ENCODE data around the gene NABP1. TPM values are rescaled to one million over a fixed set of nuclear protein-coding genes. Genes with fewer than 3 reads are reported as not detected.

NABP1 gene
- total RNA-seq, 4 donors from 2014 or later, result 81.9 to 237 (median 85.9) TPM

DNA sequence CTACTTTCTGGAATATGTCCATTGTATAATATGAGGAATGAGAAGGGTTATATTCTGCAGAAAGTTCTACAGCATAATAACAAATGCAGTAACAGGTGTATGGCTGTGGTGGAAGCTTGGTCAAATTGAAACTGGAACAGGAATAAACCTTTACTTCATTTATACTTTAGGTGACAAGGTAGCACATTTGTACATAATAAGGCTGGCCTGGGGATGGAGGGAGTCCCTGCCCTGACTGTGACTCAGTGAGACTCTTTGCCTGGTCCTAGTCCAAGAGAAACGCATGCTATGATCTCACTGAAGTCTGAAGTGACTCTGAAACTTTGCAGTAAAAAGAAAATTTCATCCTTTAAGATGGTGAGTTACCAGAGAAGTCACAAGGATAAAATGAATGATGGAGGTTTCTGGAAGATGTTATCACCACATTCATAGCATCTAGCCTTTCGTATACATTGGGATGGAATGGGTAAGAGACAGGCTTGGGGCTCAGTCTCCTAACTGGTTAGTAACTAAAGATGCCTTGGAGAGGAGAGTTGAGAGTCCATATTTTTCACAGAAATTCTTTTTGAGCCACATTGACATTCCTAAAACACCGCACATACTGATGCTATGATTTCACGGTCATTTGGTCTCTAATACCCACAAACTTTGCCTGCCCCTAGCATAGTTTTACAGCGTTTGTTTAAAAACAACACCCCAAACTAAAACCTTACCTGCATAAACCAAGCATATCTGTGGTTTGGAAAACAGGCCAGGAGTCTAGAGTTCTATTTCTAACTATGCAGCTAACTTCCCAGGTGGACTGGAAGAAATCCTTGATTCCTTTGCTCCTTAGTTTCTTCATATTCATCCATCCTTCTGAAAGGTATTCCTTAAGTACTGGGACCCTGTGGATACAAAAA, 42.4 kb upstream of the NABP1 start:
- TF ChIP-seq, protein P1, sequence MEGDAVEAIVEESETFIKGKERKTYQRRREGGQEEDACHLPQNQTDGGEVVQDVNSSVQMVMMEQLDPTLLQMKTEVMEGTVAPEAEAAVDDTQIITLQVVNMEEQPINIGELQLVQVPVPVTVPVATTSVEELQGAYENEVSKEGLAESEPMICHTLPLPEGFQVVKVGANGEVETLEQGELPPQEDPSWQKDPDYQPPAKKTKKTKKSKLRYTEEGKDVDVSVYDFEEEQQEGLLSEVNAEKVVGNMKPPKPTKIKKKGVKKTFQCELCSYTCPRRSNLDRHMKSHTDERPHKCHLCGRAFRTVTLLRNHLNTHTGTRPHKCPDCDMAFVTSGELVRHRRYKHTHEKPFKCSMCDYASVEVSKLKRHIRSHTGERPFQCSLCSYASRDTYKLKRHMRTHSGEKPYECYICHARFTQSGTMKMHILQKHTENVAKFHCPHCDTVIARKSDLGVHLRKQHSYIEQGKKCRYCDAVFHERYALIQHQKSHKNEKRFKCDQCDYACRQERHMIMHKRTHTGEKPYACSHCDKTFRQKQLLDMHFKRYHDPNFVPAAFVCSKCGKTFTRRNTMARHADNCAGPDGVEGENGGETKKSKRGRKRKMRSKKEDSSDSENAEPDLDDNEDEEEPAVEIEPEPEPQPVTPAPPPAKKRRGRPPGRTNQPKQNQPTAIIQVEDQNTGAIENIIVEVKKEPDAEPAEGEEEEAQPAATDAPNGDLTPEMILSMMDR (IDR thresholded peaks at IDR 0.05; ENCODE audit: low read depth), result no peak

DNA sequence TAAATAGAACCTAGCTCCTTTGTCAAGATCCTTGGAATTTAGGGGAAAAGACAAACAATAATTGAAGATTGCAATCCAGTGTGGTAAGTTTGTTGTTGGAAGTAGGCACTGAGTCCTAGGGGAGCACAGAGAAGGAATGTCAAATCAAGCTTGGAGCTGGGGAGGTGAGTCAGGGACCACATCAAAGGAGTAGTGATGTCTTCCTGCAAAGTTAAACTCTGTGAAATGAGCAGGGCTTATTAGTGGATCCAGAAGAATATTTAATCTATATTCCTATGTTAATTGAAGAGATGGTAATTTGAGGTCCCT, 41.7 kb upstream of the NABP1 start:
- TF ChIP-seq, protein P1 (IDR thresholded peaks at IDR 0.05; ENCODE audit: low read depth), result no peak

DNA sequence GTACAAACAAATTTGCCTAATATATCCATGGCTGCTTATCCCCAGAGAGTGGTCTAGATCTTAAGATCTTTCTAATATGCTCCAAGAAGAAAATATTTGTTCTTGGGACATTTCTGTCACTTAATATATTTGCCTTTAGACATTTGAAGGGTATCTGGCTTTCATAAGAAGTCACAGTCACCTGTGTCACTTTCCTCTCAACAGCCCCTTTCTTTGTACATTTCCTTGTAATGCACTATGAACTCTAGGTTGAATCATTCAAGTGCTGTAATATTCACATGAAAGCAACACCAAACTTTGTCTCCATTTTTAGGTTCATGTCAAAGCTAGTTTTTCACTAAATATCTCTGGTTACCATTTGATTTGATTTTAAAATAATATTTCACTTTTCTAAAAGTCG, 41.4 kb upstream of the NABP1 start:
- TF ChIP-seq, protein P1 (IDR thresholded peaks at IDR 0.05; ENCODE audit: low read depth), result no peak

DNA sequence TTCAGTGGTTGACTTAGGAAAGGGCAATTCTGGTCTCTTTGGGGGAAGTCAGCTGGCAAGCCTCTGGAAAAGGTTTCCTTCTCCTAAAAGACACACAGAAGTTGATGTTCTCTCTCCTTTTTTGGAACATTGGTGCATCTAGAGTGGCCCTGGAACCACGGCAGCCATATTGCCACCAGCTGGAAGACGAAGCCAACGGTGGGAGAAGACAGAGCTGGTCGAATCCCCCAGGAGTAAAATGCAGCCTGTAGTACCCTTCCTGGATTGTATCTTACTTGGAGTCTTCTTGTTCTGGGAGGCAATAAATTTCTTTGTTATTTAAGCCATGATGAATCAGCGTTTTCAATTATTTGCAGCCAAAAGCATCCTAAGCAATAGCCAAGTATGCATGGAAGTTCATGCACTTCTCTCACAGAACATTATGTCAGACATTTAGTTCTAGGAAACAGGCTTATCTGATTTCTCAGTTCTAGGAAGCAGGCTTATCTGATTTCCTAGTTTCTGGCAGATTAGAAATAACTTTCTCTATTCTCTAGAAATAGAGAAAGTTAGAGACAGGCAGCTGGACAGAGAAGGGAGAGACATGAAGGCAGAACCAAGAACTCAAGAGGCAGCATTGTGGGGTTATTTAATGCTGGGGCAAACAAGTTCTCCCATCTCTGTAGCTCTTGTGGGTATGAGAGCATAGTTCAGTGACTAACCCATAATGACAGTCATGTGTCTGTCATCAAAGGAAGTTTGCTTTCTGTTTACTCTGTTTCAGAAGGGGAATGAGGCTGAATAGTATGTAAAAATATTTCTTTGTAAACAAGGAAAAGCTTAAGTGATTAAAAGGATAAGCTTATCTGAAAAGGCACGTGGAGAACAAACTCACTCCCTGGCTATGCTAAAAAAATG, 40.5 kb upstream of the NABP1 start:
- TF ChIP-seq, protein P1 (IDR thresholded peaks at IDR 0.05; ENCODE audit: low read depth), result no peak

DNA sequence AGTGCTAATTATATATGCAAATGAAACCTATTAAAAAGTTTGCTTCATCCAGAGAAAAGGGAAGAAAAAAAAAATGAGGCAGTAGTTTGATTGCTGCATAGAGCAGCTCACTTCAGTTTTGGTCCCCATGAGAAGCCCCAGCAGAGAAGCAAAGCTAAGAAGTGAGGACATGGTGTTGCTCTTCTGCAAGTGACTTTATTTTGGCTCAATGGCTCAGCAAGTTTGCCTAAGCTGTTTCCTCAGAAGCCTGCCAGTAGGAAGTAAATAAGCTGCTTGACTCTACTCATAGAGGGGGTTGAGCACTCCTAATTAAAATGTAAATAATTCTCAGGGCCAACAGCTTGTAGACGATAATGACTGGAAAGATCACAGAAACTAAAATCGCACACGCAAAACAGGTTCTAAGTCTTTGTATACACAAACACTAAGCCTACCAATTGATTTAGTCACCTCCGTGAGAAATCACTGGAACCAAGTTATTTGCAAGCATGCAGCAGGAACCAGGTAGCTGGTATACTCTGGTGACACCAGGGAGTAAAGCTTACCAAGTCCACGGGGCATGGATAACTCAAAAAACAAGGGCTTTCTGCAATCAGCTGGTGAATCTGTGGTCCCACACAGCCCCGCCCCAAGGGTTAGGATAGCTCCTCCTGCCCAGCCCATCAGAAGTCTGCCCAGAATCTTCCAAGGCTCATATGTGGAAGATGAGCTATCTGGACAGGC, 39.7 kb upstream of the NABP1 start:
- TF ChIP-seq, protein P1 (IDR thresholded peaks at IDR 0.05; ENCODE audit: low read depth), result no peak

DNA sequence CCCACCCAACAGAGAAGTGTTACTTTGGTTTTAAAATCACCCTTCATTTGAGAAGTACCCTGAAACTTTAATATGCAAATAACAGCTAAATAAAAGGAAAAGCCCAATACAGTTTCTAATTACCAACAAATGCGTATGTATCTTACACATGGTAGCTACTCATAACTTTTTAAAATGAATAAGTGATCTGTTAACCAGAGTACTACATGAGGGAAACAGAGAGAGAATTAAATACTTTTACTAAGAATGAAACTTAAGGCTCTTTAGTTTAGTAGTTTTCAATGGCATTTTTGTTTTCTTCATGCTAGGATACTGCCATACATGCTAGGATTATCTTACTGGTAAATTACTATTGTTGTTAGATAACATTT, 39.1 kb upstream of the NABP1 start:
- TF ChIP-seq, protein P1 (IDR thresholded peaks at IDR 0.05; ENCODE audit: low read depth), result no peak
